UCSD-AML1 (cell line): ENCODE results near the gene RMI2.

Source experiments
- DNase-seq: peaks from one replicate; lab custom pipeline; 2025; ENCODE audit not compliant: unreplicated experiment; lab: John Stamatoyannopoulos, UW

Gene RMI2

DNA sequence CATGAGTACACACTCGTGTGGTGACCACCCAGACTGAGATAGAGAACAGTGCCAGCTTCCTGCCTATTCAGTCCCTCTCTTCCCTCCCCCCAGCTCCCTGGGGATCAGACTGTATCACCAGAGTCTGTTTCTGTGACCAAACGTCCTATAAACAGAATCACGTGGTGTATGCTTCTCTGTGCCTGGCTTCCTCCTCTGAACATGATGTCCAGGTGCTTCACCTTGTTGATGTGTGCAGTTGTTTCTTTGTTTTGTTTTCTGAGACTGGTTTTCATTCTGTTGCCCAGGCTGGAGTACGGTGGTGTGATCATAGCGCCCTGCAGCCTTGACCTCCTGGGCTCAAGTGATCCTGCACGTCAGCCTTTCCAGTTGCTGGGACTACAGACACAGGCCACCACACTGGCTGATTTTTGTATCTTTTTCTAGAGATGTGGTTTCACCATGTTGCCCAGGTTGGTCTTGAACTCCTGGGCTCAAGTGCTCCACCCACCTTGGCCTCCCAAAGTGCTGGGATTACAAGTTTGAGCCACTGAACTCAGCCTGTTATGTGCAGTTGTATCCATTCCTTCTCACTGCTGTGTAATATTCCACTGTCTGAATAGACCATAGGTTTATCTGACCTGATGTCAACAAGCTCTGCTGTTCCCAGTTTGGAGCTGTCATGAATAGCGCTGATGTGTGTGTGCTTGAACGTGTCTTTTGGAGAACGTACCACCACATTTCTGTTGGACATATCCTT is 35.2 kb upstream of the RMI2 start:
- no peak for DNase-seq

DNA sequence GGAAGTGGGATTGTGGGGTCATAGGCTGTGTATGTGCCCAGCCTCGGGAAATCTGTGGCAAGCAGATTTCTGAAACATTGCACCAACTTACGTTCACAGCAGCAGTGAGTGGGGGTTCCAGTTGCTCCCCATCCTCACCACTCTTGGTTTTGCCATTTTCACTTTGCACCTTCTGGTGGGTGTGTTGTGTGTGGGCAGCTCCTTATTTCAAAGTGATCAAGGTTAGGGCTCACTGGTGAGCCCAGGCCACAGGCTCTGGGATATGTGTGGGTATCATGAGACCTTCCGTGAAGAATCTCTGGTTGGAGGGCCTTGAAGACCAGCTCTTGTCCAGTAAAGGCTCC is 34.7 kb upstream of the RMI2 start:
- DNase-seq = no peak

- DNase-seq = peak; percentile 45
Observed at GRCh38 chr16:11310997-11311561, 34.2 kb upstream of the RMI2 start.

GRCh38 chr16:11312718-11313492 is 32.4 kb upstream of the RMI2 start:
- DNase-seq = peak; percentile 33

DNA sequence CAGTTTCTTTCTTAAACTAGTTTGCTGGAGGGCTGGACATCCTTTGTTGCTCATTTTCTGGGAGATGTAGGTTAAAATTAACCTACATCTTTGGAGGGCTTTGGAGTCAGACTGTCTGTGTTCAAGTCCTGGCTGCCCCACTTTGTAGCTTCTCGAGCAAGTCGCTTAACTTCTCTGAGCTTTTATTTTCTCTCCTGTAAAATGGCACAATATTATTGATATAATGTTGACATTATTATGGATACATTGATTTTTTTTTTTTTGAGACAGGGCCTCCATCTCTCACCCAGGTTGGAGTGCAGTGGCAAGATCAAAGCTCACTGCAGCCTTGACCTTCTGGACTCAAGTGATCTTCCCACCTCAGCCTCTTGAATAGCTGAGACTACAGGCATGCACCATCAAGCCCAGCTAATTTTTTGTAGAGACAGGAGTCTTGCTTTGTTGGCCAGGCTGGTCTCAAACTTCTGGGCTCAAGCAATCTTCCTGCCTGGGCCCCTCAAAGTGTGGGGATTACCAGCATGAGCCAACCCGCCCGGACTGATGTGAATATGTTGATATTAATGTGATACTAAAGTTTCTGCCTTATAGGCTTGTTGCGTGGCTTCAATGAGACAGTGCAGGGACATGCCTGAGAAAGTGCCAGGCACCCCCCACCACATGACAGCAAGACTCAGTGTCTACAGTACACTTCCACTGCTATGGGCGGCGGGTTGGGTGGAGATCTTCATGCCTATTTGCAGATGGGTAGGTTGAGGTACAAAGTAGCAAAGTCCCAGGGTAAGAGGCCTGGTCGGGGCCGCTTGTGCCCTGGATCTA is 31.6 kb upstream of the RMI2 start:
- no peak for DNase-seq

GRCh38 chr16:11314309-11314894 is 30.9 kb upstream of the RMI2 start:
- DNase-seq = no peak

DNA sequence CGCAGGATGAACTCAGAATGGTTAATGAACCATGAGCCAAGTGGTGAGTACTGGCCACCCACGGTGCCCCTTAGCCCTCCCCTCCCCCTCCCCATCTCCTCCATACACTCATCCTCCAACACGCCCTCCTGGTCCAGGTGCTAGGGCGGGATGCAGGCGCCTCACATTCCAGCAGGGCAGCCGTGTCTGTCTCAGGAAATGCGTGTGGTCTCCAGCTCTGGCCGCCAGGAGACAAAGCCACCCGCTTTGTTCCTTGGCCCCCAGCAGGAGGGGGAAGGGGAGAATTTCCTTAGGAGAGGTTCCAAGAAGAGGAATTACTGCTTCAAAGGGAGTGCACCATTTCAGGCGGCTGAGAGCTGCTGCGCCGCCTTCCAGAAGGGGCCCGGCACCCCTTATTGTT is 29.7 kb upstream of the RMI2 start:
- DNase-seq = peak; percentile 34

DNA sequence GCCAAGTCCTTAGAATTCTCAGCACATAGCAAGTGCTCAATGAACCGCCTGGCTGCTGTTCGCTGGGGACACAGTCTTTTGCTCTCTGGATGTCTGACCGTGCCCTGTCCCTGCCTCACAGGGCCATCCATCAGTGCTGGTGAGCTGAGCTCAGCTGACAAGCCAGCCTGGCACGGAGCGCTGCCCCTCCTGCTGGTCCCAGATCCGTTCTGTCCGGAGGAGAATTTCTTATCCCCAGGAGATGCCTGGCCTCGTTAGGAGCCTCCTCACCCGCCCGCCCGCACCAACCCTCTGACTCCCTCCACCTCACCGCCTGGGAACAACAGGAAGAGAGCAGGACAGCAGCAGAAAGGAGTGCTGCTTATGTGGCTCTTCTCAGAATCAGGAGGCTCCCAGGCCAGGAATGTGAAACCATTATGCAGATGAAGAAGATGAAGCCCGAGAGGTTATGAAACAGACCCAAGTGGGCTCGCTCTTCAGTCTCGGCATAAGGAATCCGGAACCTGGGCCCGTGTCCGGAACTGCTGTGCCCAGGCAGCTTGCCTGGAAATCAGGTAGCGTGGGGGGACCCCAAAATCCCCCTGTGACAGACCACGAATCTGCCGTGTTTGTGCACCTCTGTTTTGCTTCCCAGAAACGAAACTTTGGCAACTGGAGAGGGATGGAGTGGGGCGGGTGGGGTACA is 28.8 kb upstream of the RMI2 start:
- no peak for DNase-seq

GRCh38 chr16:11318817-11319216 is 26.4 kb upstream of the RMI2 start:
- DNase-seq = no peak

DNA sequence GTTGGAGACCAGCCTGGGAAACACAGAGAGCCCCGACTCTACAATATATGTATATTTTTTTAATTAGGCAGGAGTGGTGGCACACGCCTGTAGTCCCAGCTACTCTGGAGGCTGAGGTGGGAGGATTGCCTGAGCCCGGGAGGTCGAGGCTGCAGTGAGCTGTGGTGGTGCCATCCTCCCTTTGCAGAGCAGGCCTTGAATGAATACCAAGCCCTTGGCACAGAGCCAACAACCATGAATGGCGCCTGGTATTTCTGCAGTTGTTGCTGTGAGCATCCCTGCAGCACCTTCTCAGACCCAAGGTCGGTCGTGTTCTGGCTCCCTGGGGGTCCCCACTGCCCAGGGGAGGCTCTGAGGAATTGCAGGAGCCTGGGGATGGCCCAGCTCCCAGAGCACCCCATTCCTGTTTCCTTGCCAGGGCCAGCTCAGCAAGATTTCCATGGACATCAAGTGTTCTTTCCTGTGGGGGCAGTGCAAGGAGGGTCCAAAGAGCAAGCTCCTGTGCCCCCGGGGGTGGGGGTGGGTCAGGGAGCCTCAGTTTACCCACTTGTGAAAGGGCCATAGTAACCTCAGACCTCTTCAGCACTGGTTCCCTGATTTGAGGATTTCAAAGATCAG is 25.6 kb upstream of the RMI2 start:
- DNase-seq = no peak

GRCh38 chr16:11320170-11320569 is 25.1 kb upstream of the RMI2 start:
- DNase-seq = no peak

- DNase-seq = no peak
Observed at GRCh38 chr16:11321662-11322061, 23.6 kb upstream of the RMI2 start.

DNA sequence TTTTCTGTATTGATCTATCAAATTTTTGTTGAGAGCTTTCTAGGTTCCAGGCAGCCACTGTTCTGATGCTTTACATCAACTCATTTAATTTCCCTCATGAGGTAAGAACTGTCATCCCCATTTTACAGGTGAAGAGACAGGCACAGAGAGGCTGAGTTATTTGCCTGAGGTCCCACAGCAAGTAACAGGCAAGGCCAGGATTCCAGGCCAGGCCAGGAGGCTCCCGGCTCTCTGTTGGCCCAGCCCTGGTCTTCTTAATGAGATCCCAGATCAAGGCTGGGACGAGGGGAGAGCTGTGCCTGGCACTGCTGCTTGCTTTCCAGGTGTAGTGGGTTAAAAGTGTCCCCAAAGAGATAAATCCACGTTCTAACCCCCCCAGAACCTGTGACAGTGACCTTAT is 22.4 kb upstream of the RMI2 start:
- DNase-seq = no peak

DNA sequence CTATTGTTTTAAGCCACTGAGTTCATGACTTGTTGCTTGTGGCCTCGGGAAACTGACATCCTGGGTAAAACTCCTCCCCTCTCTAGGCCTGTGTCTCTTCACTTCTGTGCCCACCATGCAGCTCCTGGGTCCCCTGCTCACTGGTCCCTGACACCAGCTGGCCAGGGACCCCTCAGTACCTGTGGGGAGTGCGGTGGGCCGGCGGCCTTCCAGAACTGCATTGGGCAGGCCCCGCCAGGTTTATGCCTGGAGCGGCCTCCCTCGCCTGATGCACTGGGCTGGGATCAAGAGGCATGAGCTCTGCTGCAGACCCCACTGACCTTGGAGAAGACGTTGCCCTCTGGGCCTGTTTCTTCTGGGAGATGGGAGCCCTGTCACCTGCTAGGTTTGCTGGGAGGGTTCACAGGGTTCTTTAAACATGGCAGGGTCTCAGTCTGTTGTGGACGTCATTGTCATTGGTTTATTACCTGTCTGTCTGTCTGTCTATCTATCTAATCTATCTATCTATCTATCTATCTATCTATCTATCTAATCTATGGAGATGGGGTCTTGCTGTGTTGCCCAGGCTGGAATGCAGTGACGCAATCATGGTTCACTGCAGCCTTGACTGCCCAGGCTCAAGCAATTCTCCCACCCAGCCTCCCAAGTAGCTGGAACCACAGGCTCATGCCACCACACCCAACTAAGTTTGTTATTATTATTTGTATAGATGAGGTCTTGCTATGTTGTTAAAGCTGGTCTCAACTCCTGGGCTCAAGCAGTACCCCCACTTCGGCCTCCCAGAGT is 21.5 kb upstream of the RMI2 start:
- no peak for DNase-seq

DNA sequence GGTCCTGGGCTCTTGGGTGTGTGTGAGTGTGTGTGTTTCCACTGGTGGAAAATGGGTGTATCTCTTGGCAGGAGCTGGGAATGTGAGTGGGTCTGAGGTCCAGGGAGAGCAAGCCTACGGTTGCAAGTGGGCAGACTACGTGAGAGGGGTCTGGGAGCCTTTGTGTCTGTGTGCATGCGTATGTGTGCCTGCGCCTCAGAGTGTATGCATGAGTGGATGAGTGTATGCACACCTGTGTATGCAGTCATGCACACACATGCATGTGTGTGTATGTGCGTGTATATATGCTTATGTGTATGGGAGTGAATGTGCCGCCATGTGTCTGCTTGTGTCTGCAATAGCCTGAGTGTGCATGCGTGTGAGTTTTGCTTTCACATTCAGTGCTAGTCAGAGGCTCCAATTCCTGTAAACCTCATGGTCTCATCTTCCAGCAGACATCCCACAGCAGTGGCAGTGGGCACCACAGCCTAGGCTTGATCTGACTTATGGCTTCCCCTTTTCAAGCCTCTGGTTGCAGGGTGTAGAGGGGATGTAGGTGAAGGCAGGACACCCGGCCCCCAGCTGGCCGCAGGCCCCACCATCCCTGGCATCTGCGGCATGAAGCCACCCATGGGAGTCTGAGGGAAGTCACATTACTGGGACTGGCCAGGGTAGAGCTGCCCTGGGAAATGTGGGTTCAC is 19.7 kb upstream of the RMI2 start:
- peak; percentile 45 for DNase-seq

DNA sequence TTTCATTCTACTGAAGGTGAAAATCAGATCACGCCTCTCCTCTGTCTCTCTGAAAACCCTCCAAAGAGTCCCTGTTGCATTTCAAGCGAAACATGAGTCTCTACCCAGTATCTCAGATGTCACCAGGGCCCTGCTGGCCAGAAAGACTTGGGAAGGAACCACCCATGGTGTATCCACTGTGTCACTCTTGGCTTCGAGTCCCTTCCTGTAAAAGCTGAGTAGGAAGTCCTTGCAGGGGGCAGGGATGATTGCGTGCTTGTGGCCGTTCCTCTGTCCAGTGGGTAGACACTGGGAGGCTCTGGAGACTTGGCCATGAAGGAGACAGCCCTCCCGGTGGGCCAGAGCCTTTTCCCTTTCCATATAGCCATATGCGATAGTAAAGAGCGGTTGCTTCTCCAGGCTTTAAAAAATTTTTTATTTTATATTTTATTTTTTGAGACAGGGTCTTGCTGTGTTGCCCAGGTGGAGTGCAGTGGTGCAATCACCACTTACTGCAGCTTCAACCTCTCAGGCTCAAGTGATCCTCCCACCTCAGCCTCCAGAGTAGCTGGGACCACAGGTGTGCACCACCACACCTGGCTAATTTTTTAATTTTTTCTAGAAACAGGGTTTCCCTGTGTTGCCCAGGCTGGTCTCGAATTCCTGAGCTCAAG is 19.0 kb upstream of the RMI2 start:
- no peak for DNase-seq

DNA sequence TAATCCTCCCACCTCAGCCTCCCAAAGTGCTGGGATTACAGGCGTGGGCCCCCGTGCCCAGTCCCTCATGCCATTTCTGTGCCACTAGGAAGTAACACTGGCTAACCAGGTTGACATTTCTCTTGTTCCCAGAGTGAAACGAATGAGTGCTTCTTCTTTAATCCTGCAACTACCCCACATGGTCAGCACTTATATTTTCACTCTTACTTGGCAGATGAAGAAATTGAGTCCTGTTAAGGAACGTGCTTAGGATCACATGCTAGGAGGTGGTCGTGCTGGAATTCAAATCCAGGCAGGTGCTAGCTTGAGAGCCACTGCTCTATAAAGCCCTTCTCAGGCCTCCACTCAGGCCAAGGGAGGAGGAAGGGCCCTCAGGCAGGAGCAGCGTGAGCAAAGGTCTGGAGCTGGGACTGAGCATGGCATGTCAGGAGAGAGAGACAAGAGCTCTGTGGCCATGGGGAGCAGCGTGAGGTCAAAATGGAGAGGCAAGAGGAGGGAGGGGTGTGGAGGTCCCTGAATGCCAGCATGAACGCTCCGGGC is 18.5 kb upstream of the RMI2 start:
- no peak for DNase-seq
